HG03460 (cell line): ENCODE results near the gene TMEM202.
"Not testable (repeated sequence)": the region's sequence is repeated elsewhere in the genome, so short reads cannot be mapped to it uniquely, and the experiment has no call there.

Experiments used
- ATAC-seq: cut with Tn5 transposase; IDR thresholded peaks from one replicate; pipeline ENCODE4 v1.9.1; 2021; ENCODE audit not compliant: unreplicated experiment

The TMEM202 gene

GRCh38 chr15:72402726-72403125 is 4.6 kb downstream of the TMEM202 start:
- ATAC-seq: no peak

- ATAC-seq: no peak
Measured at GRCh38 chr15:72404356-72404755, 6.3 kb downstream of the TMEM202 start.

GRCh38 chr15:72404841-72405240 is 6.7 kb downstream of the TMEM202 start:
- no peak for ATAC-seq

- ATAC-seq: no peak
Measured at GRCh38 chr15:72406936-72407335, 8.8 kb downstream of the TMEM202 start.

- no peak for ATAC-seq
Measured at GRCh38 chr15:72411111-72411510, 13.0 kb downstream of the TMEM202 start.

- ATAC-seq: no peak
Measured at GRCh38 chr15:72411544-72411943, 13.4 kb downstream of the TMEM202 start.

GRCh38 chr15:72413337-72413736 is 15.2 kb downstream of the TMEM202 start:
- ATAC-seq: not testable (repeated sequence)

GRCh38 chr15:72415304-72415703 is 17.2 kb downstream of the TMEM202 start:
- ATAC-seq: no peak

- not testable (repeated sequence) for ATAC-seq
Measured at GRCh38 chr15:72419768-72420167, 21.7 kb downstream of the TMEM202 start.

GRCh38 chr15:72420576-72420975 is 22.5 kb downstream of the TMEM202 start:
- ATAC-seq: no peak

GRCh38 chr15:72421484-72421883 is 23.4 kb downstream of the TMEM202 start:
- no peak for ATAC-seq

- no peak for ATAC-seq
Measured at GRCh38 chr15:72423256-72423655, 25.2 kb downstream of the TMEM202 start.

- no peak for ATAC-seq
Measured at GRCh38 chr15:72426753-72427152, 28.6 kb downstream of the TMEM202 start.

- no peak for ATAC-seq
Measured at GRCh38 chr15:72437650-72438316, 39.7 kb downstream of the TMEM202 start.

- ATAC-seq: not testable (repeated sequence)
Measured at GRCh38 chr15:72442848-72443247, 44.7 kb downstream of the TMEM202 start.

GRCh38 chr15:72445426-72445825 is 47.3 kb downstream of the TMEM202 start:
- no peak for ATAC-seq

GRCh38 chr15:72450805-72451204 is 52.7 kb downstream of the TMEM202 start:
- ATAC-seq: no peak

GRCh38 chr15:72451224-72451623 is 53.1 kb downstream of the TMEM202 start:
- no peak for ATAC-seq

- no peak for ATAC-seq
Measured at GRCh38 chr15:72456684-72457083, 58.6 kb downstream of the TMEM202 start.
